Activated CD4-positive, alpha-beta memory T cell treated with anti-CD3 and anti-CD28 coated beads, Interleukin-2, amount 10 ng/mL, durations not matched to agents 7 days and 5 days (primary cell): ENCODE data around the gene TNS1. TPM values are rescaled to one million over a fixed set of nuclear protein-coding genes. Genes with fewer than 3 reads are reported as not detected.

ENCODE experiments used
- CTCF ChIA-PET: fragments of 350-600 bp; sonication (Branson Sonifier 250); formaldehyde crosslinking; loops from one replicate; lab custom pipeline; 2021; ENCODE audit warnings: antibody characterized with exemption, inconsistent platforms; lab: Charles Lee
- POLR2A ChIA-PET: fragments of 350-600 bp; sonication (Branson Sonifier 250); formaldehyde crosslinking; loops from one replicate; lab custom pipeline; 2021; ENCODE audit warnings: antibody characterized with exemption; lab: Charles Lee
- DNase-seq: peaks from one replicate; pipeline ENCODE4 v3.0.0-alpha.2; 2020
- H3K27ac Mint-ChIP-seq: one replicate; pipeline ENCODE4 v1.8.0; 2021; ENCODE audit warnings: mild to moderate bottlenecking, mixed read lengths
- H3K27me3 Mint-ChIP-seq: one replicate; pipeline ENCODE4 v1.8.0; 2021; ENCODE audit warnings: mixed read lengths
- H3K36me3 Mint-ChIP-seq: one replicate; pipeline ENCODE4 v1.8.0; 2021; ENCODE audit warnings: low read depth, mixed read lengths
- H3K4me1 Mint-ChIP-seq: one replicate; pipeline ENCODE4 v1.8.0; 2021; ENCODE audit warnings: mixed read lengths
- H3K4me3 Mint-ChIP-seq: one replicate; pipeline ENCODE4 v1.8.0; 2021; ENCODE audit warnings: mild to moderate bottlenecking, mixed read lengths
- H3K9me3 Mint-ChIP-seq: one replicate; pipeline ENCODE4 v1.8.0; 2021; ENCODE audit warnings: mixed read lengths
- total RNA-seq, 2 experiments: library from RNA; stranded (reverse); gene quantifications; one replicate each; pipeline ENCODE4 v1.2.3, GENCODE V29; 2021

The TNS1 gene
- total RNA-seq, 2 experiments from 2014 or later, result 3.2 to 3.4 TPM

DNA sequence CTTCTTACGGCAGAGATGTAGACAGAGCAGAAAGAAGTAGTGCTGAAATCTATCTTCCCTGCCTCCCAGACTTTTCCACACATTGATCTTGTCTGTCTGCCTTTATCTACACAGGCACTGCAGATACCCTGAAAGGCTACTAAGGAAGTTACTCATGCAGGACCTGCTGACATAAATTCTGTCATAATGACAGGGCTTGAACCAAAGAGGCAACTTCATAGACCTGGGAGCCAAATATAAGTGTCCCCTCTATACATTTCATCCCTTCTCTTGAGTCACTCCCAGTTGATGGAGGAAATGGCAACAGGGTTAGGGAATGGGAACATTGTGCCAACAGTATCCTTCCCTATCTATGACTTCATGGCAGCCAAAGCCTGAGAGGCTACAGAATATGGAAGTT is 157.5 kb downstream of the TNS1 start:
- ChIA-PET POLR2A (no interaction called here), CTCF (no interaction called here)
- Mint-ChIP-seq H3K9me3 (no peaks in the 10 kb centered on the region), H3K27me3 (peaks cover 2% of the 10 kb centered on the region), H3K27ac (no peak overlapping the region), H3K4me3 (no peak overlapping the region), H3K4me1 (no peaks in the 10 kb centered on the region), H3K36me3 (no peaks in the 10 kb centered on the region)
- DNase-seq, result no peak

DNA sequence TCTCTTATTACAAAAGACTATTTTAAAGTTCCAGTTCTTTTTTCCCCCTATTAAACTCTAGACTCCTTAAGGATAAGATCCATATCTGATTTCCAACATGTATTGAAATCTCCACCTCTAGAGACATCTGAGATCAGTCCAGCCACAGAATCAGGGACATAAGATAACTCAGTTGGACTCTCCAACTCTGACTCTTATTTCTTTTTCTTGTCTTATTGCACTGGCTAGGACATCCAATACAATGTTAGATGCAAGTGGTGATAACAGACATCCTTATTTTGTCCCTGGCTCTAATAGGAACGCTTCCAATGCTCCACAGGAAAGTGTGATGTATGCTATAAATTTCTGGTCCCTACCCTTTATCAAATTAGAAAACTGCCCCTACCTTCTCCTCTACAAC is 158.1 kb downstream of the TNS1 start:
- no peaks in the 10 kb centered on the region for H3K27me3 Mint-ChIP-seq
- H3K36me3 Mint-ChIP-seq, result no peaks in the 10 kb centered on the region
- no peaks in the 10 kb centered on the region for H3K9me3 Mint-ChIP-seq
- no peak overlapping the region for H3K4me3 Mint-ChIP-seq
- H3K27ac Mint-ChIP-seq, result no peak overlapping the region
- DNase-seq, result no peak
- H3K4me1 Mint-ChIP-seq, result no peaks in the 10 kb centered on the region
- ChIA-PET POLR2A (no interaction called here), CTCF (no interaction called here)

DNA sequence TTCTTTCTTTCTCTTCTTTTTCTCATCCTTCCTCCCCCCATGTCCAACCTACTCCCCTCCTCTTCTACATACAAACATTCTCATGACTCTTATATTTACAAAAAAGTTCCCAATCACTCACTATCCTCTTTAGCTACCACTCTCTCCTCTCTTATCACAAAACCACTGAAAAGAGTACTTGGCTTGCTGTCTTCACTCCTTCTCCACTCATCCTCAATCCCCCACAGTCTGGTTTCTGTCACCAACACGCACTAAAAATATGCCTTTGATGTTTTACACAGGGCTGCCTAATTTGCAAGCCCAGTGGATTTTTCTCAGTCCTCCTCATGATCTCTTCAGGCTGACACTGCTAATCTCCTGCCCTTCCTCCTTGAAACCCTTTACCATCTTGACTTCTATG is 159.5 kb downstream of the TNS1 start:
- no peak for DNase-seq
- H3K9me3 Mint-ChIP-seq, result no peaks in the 10 kb centered on the region
- no peaks in the 10 kb centered on the region for H3K27me3 Mint-ChIP-seq
- POLR2A ChIA-PET, result no interaction called here
- no peak overlapping the region for H3K4me3 Mint-ChIP-seq
- H3K36me3 Mint-ChIP-seq, result no peaks in the 10 kb centered on the region
- H3K4me1 Mint-ChIP-seq, result no peaks in the 10 kb centered on the region
- no peak overlapping the region for H3K27ac Mint-ChIP-seq
- CTCF ChIA-PET, result no interaction called here

DNA sequence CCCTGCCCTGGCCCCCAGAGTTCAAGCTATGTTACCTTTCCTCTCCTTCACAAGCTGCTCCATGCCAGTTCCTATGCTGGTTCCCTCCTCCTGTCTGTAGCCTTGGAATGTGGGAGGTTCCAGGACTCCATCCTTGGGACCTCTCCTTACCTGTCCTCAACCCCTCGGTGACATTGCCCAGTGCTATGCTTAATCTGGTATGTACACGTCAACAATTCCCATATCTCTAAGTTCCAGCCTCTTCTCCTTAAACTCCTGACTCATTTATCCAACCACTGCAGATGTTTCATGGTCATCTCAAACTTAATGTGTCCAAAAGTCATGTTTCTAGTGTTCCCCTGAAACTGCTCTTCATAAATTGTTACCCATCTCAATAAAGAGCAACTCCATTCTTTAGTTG is 160.8 kb downstream of the TNS1 start:
- Mint-ChIP-seq H3K4me1 (no peaks in the 10 kb centered on the region), H3K27ac (no peak overlapping the region), H3K4me3 (no peak overlapping the region), H3K27me3 (no peaks in the 10 kb centered on the region), H3K9me3 (no peaks in the 10 kb centered on the region), H3K36me3 (no peaks in the 10 kb centered on the region)
- ChIA-PET POLR2A (no interaction called here), CTCF (no interaction called here)
- DNase-seq, result no peak

DNA sequence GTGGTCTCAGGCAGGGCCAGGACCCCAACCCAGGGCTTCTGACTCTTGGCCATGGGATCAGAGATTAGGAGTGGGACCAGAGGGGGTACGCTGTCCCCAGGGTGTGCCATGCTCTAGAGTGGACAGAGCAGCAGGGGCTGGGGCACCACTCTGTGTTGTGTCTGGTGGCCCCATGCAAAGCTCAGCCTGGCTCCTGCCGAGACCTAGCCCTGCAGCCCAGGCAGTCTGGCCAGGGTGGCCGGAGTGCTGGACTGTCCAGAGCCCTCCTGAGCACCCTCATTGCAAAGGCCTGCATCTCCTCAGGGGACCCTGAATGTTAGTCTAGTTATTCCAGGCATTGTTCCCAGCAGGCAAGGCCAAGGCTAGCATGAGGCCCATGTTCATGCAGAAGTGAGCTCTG is 162.3 kb downstream of the TNS1 start:
- Mint-ChIP-seq H3K36me3 (no peaks in the 10 kb centered on the region), H3K4me1 (no peaks in the 10 kb centered on the region), H3K27ac (no peak overlapping the region), H3K9me3 (no peaks in the 10 kb centered on the region), H3K27me3 (no peaks in the 10 kb centered on the region), H3K4me3 (no peak overlapping the region)
- POLR2A ChIA-PET, result no interaction called here
- DNase-seq, result no peak
- CTCF ChIA-PET, result no interaction called here

DNA sequence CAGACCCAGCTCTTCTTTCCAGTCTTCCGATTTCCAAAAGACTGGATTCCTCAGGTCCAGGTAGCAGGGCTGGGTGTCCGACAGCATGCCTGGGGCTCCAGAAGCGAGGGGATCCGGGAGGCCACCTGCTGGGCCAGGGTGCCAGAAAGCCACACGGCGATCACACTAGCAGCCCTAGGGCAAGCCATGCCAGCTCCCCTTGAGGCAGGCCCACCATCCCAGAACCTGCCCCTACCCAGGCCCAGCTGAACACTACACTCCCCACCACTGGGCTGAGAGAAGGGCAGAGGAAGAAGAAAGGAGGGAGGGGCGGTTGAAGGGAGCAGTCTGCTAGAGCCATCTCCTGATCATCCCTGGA is 163.1 kb downstream of the TNS1 start:
- Mint-ChIP-seq H3K9me3 (no peaks in the 10 kb centered on the region), H3K4me3 (no peak overlapping the region), H3K4me1 (no peaks in the 10 kb centered on the region), H3K36me3 (no peaks in the 10 kb centered on the region), H3K27ac (no peak overlapping the region), H3K27me3 (no peaks in the 10 kb centered on the region)
- POLR2A ChIA-PET, result no interaction called here
- no peak for DNase-seq
- CTCF ChIA-PET, result no interaction called here

DNA sequence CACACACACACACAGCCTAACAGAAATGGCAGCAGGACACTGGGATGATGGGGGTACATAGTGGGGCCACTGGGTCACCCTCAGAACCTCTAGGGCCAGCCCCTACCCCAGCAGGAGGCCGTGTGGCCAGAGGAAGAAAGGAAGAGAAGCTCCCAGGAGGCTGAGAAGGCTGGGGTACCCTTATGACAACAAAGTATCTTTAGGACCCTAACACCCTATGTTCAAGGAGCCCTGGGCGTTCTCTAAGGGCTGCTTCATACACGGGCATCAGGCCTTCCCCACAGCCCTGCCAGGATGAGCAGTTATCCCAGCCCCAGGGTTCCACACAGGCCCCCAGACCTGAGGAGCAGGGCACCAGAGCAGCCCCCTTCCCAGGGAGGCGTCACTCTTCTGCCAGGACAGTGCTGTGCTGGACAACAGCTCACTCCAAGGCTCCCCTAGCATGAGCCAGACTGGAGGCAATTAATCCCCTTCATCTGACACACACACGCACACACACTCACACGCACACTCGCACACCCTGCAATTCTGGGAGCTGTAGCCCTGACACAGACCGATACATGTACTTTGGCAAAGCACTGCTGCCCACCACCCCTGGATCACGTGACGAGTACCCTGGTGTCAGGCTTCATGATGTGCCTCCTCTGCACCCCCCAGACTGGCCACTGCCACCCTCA is 163.6 kb downstream of the TNS1 start:
- H3K27me3 Mint-ChIP-seq, result no peaks in the 10 kb centered on the region
- no peak for DNase-seq
- ChIA-PET POLR2A (no interaction called here), CTCF (no interaction called here)
- H3K4me3 Mint-ChIP-seq, result no peak overlapping the region
- no peaks in the 10 kb centered on the region for H3K36me3 Mint-ChIP-seq
- no peak overlapping the region for H3K27ac Mint-ChIP-seq
- no peaks in the 10 kb centered on the region for H3K4me1 Mint-ChIP-seq
- H3K9me3 Mint-ChIP-seq, result no peaks in the 10 kb centered on the region

DNA sequence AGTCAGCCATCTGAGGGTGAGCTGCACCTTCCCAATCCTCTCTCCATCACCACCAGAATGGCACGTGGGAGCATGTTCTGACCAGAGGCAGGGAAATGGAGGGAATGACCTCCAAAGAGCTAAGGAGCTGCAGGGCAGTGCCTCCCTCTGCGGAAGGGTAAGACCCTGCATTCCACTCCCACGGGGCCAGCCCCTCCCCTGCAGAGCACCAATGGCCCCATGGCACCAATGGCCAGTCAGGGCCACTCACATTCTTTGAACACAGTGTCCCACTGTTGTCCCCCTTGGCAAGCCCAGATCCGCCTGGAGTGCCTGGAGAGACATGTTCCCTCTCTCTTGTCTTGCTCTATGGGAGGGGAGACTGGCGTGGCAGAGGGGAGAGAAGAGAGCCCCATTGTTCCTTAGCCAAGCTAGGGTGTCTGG is 164.4 kb downstream of the TNS1 start:
- Mint-ChIP-seq H3K9me3 (no peaks in the 10 kb centered on the region), H3K27ac (no peak overlapping the region), H3K27me3 (no peaks in the 10 kb centered on the region), H3K4me1 (no peaks in the 10 kb centered on the region), H3K36me3 (no peaks in the 10 kb centered on the region), H3K4me3 (no peak overlapping the region)
- DNase-seq, result no peak
- ChIA-PET CTCF (no interaction called here), POLR2A (no interaction called here)

DNA sequence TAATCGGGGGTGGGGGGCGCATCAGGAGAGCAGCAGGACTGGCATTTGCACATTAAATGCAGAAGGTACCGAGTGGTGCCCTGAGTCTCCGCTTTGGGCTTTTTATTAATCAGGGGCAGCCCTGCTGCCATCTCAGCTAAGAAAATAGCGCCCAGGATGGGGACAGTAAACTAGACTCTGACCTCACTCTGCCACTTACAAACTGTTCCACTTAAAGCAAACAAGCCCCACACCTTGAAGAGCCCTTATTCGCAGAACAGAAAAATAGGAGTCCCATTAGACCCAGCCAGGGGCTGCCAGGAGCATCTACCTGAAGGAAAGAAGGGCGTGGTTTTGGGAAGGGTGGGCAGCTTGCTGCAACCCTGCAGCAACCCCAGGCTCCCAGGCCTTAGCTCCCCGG is 165.3 kb downstream of the TNS1 start:
- H3K36me3 Mint-ChIP-seq, result no peaks in the 10 kb centered on the region
- H3K27ac Mint-ChIP-seq, result no peak overlapping the region
- H3K9me3 Mint-ChIP-seq, result no peaks in the 10 kb centered on the region
- CTCF ChIA-PET, result no interaction called here
- no peaks in the 10 kb centered on the region for H3K4me1 Mint-ChIP-seq
- no peak for DNase-seq
- POLR2A ChIA-PET, result no interaction called here
- H3K4me3 Mint-ChIP-seq, result no peak overlapping the region
- H3K27me3 Mint-ChIP-seq, result peaks cover 1% of the 10 kb centered on the region

DNA sequence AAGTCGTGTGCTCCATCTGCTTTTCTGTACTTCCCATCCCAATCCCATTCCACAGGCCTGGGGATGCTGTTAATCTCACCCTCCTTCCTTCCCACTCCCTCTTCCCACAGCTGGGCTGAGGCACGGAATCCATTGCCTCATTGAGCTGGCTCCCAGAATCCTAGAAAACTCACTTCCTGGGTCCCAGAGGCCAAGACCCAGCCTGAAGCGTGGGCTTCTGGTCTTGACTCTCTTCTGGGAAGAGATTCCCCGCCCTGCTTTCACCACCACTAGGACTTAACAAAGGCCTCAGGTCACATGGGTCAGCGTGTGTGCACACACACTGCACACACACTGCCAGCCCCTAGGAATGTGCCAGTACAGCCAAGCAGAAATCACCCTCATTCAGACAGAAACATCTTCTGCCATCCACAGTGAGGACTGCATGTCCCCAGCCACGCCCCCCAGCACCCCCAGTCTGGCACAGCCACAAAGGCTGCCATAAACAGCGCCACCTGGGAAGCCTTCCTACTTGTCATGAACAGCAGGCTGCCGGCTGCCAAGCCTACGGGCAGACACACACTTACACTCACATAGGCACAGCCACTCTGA is 165.8 kb downstream of the TNS1 start:
- no peaks in the 10 kb centered on the region for H3K36me3 Mint-ChIP-seq
- H3K4me1 Mint-ChIP-seq, result no peaks in the 10 kb centered on the region
- CTCF ChIA-PET, result no interaction called here
- H3K27ac Mint-ChIP-seq, result no peak overlapping the region
- H3K9me3 Mint-ChIP-seq, result no peaks in the 10 kb centered on the region
- H3K27me3 Mint-ChIP-seq, result peaks cover 2% of the 10 kb centered on the region
- H3K4me3 Mint-ChIP-seq, result no peak overlapping the region
- POLR2A ChIA-PET, result no interaction called here
- no peak for DNase-seq

DNA sequence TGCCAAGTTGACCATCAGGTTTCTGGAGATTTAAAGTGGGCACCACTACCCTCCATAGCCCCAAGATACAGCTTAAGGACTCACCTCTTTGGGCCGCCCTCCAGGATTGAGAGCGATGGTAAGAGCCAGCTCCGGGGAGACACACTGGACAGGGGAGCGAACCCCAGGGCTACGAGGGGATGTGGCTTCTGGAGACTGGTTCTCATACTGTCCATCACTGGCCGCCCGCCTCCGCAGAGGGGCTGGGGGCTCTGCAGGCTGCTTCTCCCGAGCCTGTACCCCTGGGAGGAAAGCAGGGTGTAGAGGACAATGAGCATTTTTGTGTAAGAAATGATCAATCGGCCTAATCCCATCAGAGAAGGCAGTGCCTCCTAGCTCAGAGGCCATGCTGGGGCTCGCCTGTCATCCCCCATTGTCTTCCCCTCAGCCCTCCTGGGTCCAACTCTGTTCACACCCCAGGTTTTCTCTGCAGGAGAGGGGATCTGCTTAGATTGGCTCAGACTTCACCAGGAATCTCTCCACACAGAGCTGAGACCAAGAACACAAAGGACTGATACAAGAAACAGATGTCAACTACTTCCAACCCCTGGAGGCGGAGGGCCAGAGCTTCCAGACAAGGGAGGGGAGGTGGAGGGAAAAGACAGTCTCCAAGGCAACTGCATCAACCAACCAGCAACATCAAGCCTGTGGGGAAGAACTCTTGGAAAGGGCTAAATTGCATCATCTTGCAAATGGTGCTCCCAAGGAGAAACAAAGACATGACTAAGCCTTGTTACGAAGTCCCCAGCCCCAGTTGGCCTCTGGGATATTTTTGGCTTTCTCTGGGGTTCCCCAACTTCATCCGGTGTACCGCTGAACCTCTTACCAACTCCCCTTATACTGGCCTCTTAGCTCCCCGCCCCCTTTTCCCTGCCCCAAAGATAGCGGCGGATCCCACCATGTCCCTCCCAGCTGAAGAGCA is 166.6 kb downstream of the TNS1 start:
- POLR2A ChIA-PET, result no interaction called here
- Mint-ChIP-seq H3K27me3 (peaks cover 2% of the 10 kb centered on the region), H3K27ac (no peak overlapping the region), H3K9me3 (no peaks in the 10 kb centered on the region), H3K36me3 (no peaks in the 10 kb centered on the region), H3K4me1 (no peaks in the 10 kb centered on the region), H3K4me3 (no peak overlapping the region)
- CTCF ChIA-PET, result interaction anchor here (1.8 kb wide), 1 partner anchor 47 kb away, joined by 5 read pairs; no protein-coding TSS in a partner anchor
- DNase-seq, result no peak

DNA sequence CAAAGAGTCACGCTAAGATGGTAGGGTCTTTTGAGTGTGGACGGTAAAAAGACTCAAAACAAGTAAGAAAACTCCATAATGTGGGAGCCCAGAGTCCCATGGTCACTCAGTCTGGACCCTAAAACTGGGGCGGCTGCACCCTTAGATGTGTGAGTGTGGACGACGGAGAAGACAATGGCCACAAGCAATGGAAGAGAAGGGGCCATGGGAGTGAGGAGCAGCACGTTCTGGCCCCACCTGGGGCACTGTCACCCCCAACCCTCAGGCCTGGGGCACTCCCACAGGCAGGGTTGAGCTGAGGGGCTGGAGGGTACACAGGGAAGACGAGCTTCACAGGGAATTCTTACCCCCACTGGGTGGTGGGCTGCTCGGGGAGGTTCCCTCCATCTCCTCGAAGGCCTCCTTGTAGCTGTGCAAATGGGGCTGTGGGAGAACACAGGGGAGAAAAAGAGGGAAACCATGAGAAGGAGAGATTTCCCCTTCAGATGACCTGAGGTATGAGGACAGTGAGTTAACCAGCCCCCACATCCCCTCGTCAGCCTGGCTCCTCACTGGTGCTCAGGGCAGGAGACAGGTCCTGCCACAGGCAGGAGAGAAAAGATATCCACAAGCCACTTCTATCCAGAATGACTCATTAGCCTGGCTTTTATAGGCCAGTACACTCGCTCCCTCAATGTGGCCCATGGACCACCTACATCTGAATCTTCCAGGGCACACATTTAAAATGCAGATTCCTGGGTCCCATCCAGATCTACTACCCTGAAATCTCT is 167.9 kb downstream of the TNS1 start:
- ChIA-PET POLR2A (no interaction called here), CTCF (interaction anchor here (1.8 kb wide), 1 partner anchor 46 kb away, joined by 5 read pairs; no protein-coding TSS in a partner anchor)
- H3K36me3 Mint-ChIP-seq, result no peaks in the 10 kb centered on the region
- H3K27ac Mint-ChIP-seq, result no peak overlapping the region
- peaks cover 2% of the 10 kb centered on the region for H3K27me3 Mint-ChIP-seq
- H3K9me3 Mint-ChIP-seq, result no peaks in the 10 kb centered on the region
- H3K4me3 Mint-ChIP-seq, result no peak overlapping the region
- no peak for DNase-seq
- H3K4me1 Mint-ChIP-seq, result no peaks in the 10 kb centered on the region
